OCI-M1 (cell line): Measurements from ENCODE around the gene MAS1L.
"Not testable (repeated sequence)": the region's sequence is repeated elsewhere in the genome, so short reads cannot be mapped to it uniquely, and the experiment has no call there.

ENCODE experiments used
- DNase-seq: peaks from one replicate; lab custom pipeline; 2025; lab: John Stamatoyannopoulos, UW

Gene MAS1L

GRCh38 chr6:29483735-29484134, 4.0 kb downstream of the MAS1L start:
- no peak for DNase-seq

- no peak for DNase-seq
These were observed 4.6 kb downstream of the MAS1L start for GRCh38 chr6:29483186-29483585.

DNA sequence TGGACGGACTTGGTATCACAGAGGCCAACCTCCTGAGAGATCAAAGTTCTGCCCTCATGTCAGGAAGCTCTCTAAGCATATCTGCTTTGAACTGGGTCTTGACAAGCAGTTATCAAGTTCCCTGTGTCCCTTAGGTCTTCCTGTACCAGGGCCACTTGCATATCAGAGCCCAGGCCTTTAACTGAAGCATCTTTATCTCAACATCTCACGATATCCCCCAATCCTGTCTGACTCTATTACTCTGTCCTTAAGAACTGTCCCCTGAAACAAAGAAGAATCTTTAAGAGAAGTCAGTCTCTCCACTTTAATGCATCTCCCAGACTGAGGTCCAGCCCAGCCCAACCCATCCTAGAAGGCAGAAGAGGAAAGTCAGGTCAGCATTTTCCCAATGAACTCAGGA, 8.2 kb downstream of the MAS1L start:
- peak; percentile 24 for DNase-seq

GRCh38 chr6:29478740-29479139, 9.0 kb downstream of the MAS1L start:
- DNase-seq = peak; percentile 30

DNA sequence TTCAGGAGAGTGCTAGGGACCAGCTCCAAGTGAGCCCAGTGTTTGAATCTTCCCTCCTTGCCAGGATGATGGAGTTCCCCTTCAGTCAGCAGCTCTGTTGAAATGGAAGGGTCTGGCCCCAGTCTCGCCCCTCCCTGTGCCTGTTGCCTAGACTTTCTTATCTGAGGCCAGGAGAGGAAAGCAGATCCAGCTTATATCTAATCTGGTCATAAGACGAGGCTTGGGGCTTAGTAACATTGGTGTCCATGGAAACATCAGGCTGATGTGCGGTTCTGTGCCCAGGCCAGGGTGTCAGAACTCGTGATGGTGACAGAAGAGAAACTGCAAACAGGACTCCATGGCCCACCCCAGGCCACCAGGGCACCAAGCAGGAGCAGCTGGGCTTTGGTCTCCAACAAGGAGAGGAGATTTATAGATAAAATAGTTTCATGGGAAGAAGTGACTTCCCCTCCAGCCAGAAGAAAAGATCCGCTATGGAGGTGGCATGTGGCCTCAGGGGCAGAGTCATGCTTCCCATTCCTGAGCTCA, 9.8 kb downstream of the MAS1L start:
- DNase-seq = peak; percentile 84

GRCh38 chr6:29474996-29475395, 12.8 kb downstream of the MAS1L start:
- DNase-seq = no peak

DNA sequence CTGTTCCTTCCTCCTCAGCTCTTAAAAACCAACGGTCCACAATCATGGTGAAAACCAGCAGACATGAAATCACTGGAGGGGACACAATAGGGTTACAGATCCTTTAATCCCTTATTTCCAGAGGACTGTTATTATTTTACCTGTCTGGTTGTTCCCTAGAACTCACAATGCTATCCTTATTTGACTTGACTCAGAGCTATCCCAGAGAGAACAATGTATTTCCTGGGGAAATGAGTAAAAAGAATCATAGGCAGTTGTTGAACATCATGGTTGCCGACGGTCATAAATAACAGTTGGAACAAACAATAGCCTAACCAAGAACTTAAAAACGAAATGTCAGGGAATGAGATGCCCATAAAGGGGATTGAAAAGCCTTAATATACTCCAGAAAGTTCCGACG, 21.5 kb downstream of the MAS1L start:
- DNase-seq = no peak

- DNase-seq = no peak
These were observed 22.0 kb downstream of the MAS1L start for GRCh38 chr6:29465801-29466200.

DNA sequence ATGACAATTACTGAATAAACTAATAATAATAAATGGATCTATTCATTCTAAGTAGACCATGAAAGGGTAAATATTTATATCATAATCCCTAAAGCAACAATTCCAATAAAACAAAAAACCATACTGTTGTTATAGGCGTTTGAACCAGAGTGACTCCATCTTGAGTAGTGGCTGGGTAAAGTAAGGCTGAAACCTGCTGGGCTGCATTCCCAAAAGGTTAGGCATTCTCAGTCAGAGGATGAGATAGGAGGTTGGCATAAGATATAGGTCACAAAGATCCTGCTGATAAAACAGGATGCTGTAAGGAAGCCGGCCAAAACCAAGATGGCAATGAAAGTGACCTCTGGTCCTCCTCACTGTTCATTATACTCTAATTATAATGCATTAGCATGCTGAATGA, 22.5 kb downstream of the MAS1L start:
- no peak for DNase-seq

DNA sequence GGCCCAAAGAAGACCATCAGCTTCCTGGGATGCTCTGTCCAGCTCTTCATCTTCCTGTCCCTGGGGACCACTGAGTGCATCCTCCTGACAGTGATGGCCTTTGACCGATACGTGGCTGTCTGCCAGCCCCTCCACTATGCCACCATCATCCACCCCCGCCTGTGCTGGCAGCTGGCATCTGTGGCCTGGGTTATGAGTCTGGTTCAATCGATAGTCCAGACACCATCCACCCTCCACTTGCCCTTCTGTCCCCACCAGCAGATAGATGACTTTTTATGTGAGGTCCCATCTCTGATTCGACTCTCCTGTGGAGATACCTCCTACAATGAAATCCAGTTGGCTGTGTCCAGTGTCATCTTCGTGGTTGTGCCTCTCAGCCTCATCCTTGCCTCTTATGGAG, 25.7 kb downstream of the MAS1L start:
- DNase-seq = no peak

GRCh38 chr6:29461021-29461814, 26.5 kb downstream of the MAS1L start:
- no peak for DNase-seq

- no peak for DNase-seq
These were observed 30.8 kb downstream of the MAS1L start, which contains the start of the genes OR11A1 and OR2H1 for GRCh38 chr6:29456971-29457370. Gene OR11A1, minus strand, starts transcription at chr6:29457071. Its CDS starts 29,430 bp downstream, at chr6:29427641. Gene OR2H1, plus strand, starts transcription at chr6:29457155. Its CDS starts 4,615 bp downstream, at chr6:29461770.

- no peak for DNase-seq
These were observed 36.1 kb downstream of the MAS1L start for GRCh38 chr6:29451471-29452193.

DNA sequence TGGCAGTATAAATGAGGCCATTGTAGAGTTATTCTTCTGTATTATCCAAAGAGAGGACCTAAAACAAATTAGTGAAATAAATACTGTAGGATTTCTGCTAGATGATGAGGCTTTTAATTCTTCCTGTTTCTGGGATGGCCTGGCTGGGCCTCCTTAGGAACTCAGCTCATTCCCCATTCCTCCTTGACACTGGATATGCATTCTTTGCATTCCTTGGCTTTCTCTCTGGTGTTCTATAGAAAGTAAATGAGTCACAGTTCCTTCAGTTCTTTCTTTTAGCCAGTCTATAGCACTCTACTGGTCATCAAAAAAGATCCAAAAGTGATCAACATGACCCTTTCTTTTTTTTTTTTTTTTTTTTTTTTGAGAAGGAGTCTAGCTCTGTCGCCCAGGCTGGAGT, 40.1 kb downstream of the MAS1L start:
- DNase-seq = no peak

DNA sequence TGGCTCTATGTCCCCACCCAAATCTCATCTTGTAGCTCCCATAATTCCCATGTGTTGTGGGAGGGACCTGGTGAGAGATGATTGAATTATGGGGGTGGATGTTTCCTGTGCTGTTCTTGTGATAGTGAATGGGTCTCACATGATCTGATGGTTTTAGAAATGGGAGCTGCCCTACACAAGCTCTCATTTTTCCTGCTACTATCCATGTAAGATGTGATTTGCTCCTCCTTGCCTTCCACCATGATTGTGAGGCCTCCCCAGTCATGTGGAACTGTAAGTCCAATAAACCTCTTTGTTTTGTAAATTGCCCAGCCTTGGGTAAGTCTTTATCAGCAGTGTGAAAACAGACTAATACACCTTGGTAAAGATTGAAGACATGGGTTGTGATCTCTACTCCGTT, 43.7 kb downstream of the MAS1L start:
- not testable (repeated sequence) for DNase-seq

DNA sequence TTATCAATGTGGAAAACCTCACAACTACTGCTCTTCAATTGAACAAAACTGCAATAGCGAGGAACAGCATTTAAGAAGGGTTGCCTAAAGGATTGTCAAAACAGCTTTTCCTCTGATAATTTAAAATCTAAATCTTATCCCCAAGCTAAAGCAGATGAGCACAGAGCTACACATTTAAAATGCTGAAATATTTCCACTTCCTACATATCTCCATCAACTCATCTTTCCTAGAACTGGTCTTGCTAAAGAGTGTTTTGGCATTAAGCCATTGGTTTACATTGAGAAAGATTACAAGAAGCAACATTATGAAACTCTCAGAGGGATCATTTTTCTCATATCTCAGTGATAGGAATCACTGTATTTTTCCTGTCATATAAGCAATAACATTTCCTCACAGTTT, 45.0 kb downstream of the MAS1L start:
- peak; percentile 89 for DNase-seq

GRCh38 chr6:29439006-29439405, 48.8 kb downstream of the MAS1L start, which contains the start of gene OR10C1:
Gene OR10C1, plus strand, starts transcription at chr6:29439306. Its CDS starts 710 bp downstream, at chr6:29440016.
- DNase-seq = no peak

DNA sequence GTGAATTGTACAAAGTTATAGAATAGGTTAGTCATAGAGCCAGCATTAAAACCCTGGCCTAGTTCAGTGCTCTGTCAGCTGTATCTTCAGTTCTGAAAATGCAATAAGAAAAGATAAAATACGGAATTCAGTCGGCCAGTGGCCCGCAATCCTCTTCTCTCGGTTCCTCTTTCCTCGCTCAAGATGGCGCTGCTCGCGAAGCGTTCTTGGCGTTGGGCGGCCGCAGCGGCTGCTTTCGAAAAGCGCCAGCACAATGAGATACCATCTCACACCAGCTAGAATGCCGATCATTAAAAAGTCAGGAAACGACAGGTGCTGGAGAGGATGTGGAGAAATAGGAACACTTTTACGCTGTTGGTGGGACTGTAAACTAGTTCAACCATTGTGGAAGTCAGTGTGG, 51.0 kb downstream of the MAS1L start:
- not testable (repeated sequence) for DNase-seq
